Right lung (tissue), 5 donors: ENCODE results near the gene C3. TPM values are rescaled to one million over a fixed set of nuclear protein-coding genes. Genes with fewer than 3 reads are reported as not detected.
"Not testable (repeated sequence)": the region's sequence is repeated elsewhere in the genome, so short reads cannot be mapped to it uniquely, and the experiment has no call there.

ENCODE experiments used
- DNase-seq, 2 donors: peaks; one replicate each; pipeline ENCODE4 v3.0.0-alpha.2; 2013
- polyA plus RNA-seq, 5 donors: library from polyadenylated mRNA; unstranded; fragments of 120-200 nt; gene quantifications; one replicate each; pipeline versions ENCODE4 v1.2.1 to v1.2.3, GENCODE V29; 2013; ENCODE audit warnings: inconsistent platforms in 1 of 5, low replicate concordance in 1 of 5; ENCODE audit not compliant: insufficient read length in 5 of 5, insufficient read depth in 1 of 5

The C3 gene
- polyA plus RNA-seq, 5 donors, result 21.7 to 123 (median 39.6) TPM

- DNase-seq, result no peak
These were observed 3.9 kb downstream of the C3 start for GRCh38 chr19:6716610-6716970.

GRCh38 chr19:6714749-6715555, 5.5 kb downstream of the C3 start:
- DNase-seq, result no peak

- DNase-seq, result no peak
These were observed 6.4 kb downstream of the C3 start for GRCh38 chr19:6713773-6714692.

GRCh38 chr19:6712692-6713670, 7.5 kb downstream of the C3 start:
- DNase-seq, result no peak

- no peak for DNase-seq
These were observed 8.2 kb downstream of the C3 start for GRCh38 chr19:6712231-6712630.

GRCh38 chr19:6711605-6712004, 8.8 kb downstream of the C3 start:
- no peak for DNase-seq

- no peak for DNase-seq
These were observed 9.4 kb downstream of the C3 start for GRCh38 chr19:6711078-6711361.

GRCh38 chr19:6710273-6711077, 10.0 kb downstream of the C3 start:
- DNase-seq, result no peak

- DNase-seq, result no peak
These were observed 10.9 kb downstream of the C3 start for GRCh38 chr19:6709549-6709948.

- DNase-seq, result not testable (repeated sequence)
These were observed 11.5 kb downstream of the C3 start for GRCh38 chr19:6708913-6709312.

- DNase-seq, result no peak
These were observed 12.1 kb downstream of the C3 start for GRCh38 chr19:6708346-6708745.

- no peak for DNase-seq
These were observed 12.8 kb downstream of the C3 start for GRCh38 chr19:6707658-6708018.

- DNase-seq, result no peak
These were observed 13.3 kb downstream of the C3 start for GRCh38 chr19:6707011-6707657.

- DNase-seq, result no peak
These were observed 13.9 kb downstream of the C3 start for GRCh38 chr19:6706633-6706958.

GRCh38 chr19:6705931-6706632, 14.4 kb downstream of the C3 start:
- DNase-seq, result no peak

GRCh38 chr19:6700586-6701316, 19.7 kb downstream of the C3 start:
- DNase-seq, result no peak

GRCh38 chr19:6699935-6700334, 20.5 kb downstream of the C3 start:
- no peak for DNase-seq

- DNase-seq, result no peak
These were observed 23.2 kb downstream of the C3 start for GRCh38 chr19:6697291-6697690.

- DNase-seq, result no peak
These were observed 24.1 kb downstream of the C3 start for GRCh38 chr19:6696239-6696820.
